Brain microvascular endothelial cell (primary cell): Measurements from ENCODE around the gene PAX2.

ENCODE experiments used
- DNase-seq: peaks from one replicate; pipeline ENCODE4 v3.0.0-alpha.2; 2020
- H3K27ac ChIP-seq: fragments of 250-450 bp; sonication (Bioruptor Pico); 2 replicates; pipeline ENCODE4 v1.5.1; 2020; ENCODE audit warnings: mild to moderate bottlenecking, moderate library complexity
- H3K27me3 ChIP-seq: fragments of 250-450 bp; sonication (Bioruptor Pico); replicated peaks from 2 replicates; pipeline ENCODE4 v1.5.1; 2020; ENCODE audit warnings: mild to moderate bottlenecking
- H3K36me3 ChIP-seq: fragments of 250-450 bp; sonication (Bioruptor Pico); replicated peaks from 2 replicates; pipeline ENCODE4 v1.5.1; 2020; ENCODE audit warnings: mild to moderate bottlenecking
- H3K4me3 ChIP-seq: 2 replicates; pipeline ENCODE4 v1.5.1; 2011; ENCODE audit warnings: low read depth, mild to moderate bottlenecking, control low read depth, low read length, moderate library complexity
- in situ Hi-C: cut with HindIII; loops from 2 replicates; pipeline ENCODE4 v1.10.0; 2017; ENCODE audit warnings: low sequenced_read_pairs, low pct_ligation_motif_present
- TF ChIP-seq, protein P1 (sequence below): IDR thresholded peaks from 2 replicates; pipeline ENCODE4 v1.5.1; 2011; ENCODE audit warnings: low read depth, mild to moderate bottlenecking, moderate library complexity, low read length, control low read depth, inconsistent platforms; ENCODE audit errors: missing control alignments

The PAX2 gene

DNA sequence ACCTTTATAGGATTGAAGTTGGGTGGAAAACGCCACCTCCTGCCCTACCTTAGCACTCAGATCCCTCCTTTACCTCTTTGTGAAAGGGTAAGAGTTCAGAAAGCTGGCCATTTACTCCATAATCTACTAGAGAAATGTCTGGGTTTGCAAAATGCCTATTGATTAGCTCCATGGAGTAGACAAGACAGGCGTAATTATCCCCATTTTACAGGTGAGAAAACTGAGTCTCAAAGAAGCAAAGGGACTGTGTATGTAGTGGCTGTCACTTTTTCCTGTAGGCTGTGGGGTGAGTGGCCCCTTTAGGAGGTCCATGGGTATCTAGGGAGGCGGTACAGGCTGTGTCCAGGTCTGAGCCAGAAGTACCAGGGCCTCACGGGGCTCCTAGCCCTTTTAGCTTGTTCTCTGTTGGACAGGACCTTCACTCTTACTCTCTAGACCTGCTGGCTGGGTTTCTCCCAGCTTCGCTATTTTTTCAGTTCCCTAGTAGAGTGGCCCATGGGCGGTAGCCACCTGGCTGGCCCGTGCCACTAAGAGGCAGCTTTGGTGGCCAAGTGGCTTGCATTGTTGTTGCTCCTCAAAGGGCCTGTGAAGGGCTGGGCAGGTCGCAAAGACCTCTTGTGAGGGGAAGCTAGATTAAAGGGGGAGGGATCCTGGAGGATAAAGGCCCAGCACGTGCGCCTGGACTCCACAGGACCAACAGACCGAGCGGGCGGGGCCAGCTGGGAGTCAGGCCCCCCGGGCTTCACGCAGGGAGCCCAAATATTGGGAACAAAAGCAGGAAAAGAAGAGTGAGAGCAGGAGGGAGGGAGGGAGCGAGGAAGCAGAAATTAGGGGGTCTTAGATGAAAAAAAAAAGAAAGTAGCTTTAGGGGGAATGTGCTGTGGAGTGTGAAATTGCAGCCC lies 4.7 kb upstream of the PAX2 start:
- in situ Hi-C loops: no loop called here
- Histone ChIP-seq H3K4me3 (no peak overlapping the region), H3K27me3 (peaks cover 92% of the 10 kb centered on the region), H3K36me3 (no peaks in the 10 kb centered on the region), H3K27ac (no peak overlapping the region)
- TF ChIP-seq, protein P1, sequence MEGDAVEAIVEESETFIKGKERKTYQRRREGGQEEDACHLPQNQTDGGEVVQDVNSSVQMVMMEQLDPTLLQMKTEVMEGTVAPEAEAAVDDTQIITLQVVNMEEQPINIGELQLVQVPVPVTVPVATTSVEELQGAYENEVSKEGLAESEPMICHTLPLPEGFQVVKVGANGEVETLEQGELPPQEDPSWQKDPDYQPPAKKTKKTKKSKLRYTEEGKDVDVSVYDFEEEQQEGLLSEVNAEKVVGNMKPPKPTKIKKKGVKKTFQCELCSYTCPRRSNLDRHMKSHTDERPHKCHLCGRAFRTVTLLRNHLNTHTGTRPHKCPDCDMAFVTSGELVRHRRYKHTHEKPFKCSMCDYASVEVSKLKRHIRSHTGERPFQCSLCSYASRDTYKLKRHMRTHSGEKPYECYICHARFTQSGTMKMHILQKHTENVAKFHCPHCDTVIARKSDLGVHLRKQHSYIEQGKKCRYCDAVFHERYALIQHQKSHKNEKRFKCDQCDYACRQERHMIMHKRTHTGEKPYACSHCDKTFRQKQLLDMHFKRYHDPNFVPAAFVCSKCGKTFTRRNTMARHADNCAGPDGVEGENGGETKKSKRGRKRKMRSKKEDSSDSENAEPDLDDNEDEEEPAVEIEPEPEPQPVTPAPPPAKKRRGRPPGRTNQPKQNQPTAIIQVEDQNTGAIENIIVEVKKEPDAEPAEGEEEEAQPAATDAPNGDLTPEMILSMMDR: no peak
- DNase-seq: no peak

DNA sequence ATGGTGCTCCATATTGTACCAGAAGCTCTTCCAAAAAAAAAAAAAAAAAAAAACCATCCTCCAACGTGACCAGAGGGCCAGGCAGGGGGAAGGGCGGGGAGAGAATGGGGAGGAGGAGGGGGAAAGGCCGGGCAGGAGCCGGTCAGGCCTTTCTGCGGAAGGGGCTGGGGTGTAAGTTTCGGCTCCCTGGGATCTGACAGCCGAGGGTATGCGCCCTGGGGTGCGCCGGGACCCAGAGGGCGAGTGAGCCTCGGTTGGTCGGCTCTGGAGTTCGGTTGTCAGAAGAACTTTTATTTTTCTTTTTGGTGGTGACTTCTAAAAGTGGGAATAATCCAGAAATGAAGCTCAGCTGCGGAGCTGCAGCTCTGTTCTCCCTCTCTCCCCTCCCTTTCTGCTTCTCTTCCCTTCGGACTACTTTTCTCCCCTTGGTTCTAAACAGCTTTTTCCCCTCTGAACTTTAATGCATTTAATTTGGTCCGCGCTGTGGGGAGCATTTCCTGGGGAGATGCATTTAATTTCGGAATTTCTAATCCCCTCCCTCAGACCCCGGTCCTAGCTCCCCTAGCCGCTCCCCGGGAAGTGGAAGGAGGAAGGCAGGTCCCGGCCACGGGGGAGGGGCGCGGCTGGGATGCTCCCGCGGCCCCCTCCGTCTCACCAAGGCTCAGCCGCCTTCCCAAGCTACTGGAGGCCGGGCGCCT lies 3.9 kb upstream of the PAX2 start:
- no peak for DNase-seq
- no peak overlapping the region for H3K27ac ChIP-seq
- peaks cover 92% of the 10 kb centered on the region for H3K27me3 ChIP-seq
- no peaks in the 10 kb centered on the region for H3K36me3 ChIP-seq
- TF ChIP-seq, protein P1: no peak
- no peak overlapping the region for H3K4me3 ChIP-seq
- in situ Hi-C loops: no loop called here

DNA sequence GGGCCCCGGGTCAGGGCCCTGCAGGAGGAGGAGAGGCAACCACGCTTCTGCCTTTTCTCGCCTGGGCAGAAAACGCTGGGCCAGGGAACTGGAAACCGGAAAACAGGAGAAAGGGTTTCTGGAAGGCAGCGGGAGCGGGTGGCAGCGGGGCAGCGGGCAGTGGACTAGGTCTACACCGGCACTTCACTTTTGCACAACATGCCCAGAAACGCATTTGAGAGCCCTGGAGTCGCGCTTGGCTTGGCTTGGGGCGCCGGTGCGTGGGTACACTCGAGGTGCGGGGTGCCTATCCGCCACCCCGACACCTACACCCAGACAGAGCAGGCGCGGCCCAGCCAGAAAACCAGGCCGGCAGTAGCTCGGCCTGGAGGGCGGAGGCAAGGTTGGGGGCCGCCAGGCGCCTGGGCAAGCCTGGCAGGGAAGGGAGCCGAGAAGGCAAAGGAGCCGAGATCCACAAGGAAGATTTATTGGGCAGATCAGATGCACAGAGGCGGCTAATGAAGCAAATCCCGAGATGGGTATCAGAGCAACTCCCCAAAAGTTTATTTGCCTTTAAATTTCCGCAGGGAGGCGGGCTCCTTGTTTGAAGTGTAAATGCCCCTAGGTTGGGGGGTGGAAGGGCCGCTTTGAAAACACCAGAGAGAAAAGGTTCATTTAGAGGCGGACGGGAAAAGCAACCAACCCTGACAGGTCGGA lies 3.2 kb upstream of the PAX2 start:
- in situ Hi-C loops: no loop called here
- TF ChIP-seq, protein P1: no peak
- no peak for DNase-seq
- H3K4me3 ChIP-seq: no peak overlapping the region
- no peaks in the 10 kb centered on the region for H3K36me3 ChIP-seq
- H3K27me3 ChIP-seq: peaks cover 91% of the 10 kb centered on the region
- H3K27ac ChIP-seq: no peak overlapping the region

DNA sequence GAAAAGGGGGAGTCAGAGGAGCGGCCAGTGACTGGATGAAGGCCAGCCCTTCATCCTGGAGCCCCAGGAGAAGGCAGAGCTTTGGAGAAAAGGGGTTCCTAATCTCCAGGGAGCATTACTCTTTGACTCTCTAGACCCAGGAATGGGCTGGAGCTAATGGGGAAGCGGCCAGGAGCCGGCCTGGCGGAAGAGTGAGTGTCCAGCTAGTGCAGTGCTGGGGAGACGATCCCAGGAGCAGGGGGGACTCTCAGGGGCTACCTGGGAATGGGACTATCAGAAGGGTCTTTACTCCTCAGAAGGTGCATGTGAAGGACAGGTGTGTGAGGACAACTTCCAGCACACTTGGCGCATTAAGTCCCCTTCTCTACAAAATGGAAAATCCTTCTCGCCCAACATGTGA lies 2.4 kb upstream of the PAX2 start:
- in situ Hi-C loops: no loop called here
- no peak overlapping the region for H3K27ac ChIP-seq
- H3K4me3 ChIP-seq: no peak overlapping the region
- DNase-seq: no peak
- TF ChIP-seq, protein P1: no peak
- no peaks in the 10 kb centered on the region for H3K36me3 ChIP-seq
- H3K27me3 ChIP-seq: peaks cover 90% of the 10 kb centered on the region

DNA sequence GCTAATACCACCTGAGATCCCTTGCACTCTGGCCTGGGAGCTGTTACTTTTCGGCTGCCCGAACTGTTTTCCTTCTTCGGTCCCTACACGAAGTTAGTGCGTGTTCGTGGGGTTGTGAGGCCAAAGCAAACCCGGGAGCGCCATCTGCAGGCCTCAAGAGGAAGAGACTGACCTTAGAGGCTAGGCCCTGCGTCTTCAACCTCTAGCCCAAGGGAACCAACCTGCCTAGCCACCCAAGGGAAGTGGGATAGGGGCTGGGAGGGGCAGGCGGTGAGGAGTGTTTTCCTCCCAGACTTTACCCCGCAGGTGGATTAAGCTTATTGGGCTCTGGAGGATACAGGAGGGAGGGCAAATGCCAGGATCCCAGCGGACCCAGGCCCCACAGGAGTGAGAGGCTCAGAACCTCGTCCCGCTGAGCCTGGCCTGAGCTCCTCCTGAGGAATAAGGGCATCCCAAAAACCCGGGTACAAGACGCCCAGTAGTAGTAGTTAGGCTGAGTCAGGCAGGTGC lies 1.7 kb upstream of the PAX2 start:
- TF ChIP-seq, protein P1: peak; percentile 75
- no peaks in the 10 kb centered on the region for H3K36me3 ChIP-seq
- in situ Hi-C loops: no loop called here
- peaks cover 90% of the 10 kb centered on the region for H3K27me3 ChIP-seq
- no peak overlapping the region for H3K4me3 ChIP-seq
- no peak for DNase-seq
- H3K27ac ChIP-seq: no peak overlapping the region
